Uterus (tissue), 2 donors: Measurements from ENCODE around the gene ZSCAN12.
"Not testable (repeated sequence)": the region's sequence is repeated elsewhere in the genome, so short reads cannot be mapped to it uniquely, and the experiment has no call there.

ENCODE experiments used
- POLR2A ChIP-seq, 2 donors: fragments of 450-650 bp; IDR thresholded peaks; one replicate each; pipeline ENCODE4 v1.6.1; 2016; ENCODE audit warnings: antibody characterized with exemption in 2 of 2, mild to moderate bottlenecking in 1 of 2, moderate library complexity in 1 of 2
- TF ChIP-seq, protein P1 (sequence below), 4 experiments: fragments of 200-600 bp in 2 of 4; fragments of 450-650 bp in 2 of 4; sonication (generic) in 2 of 4; IDR thresholded peaks; one replicate each; pipeline ENCODE4 v1.5.1; 2016 to 2019; ENCODE audit warnings: antibody characterized with exemption in 4 of 4, mild to moderate bottlenecking in 2 of 4, moderate library complexity in 1 of 4

DNA sequence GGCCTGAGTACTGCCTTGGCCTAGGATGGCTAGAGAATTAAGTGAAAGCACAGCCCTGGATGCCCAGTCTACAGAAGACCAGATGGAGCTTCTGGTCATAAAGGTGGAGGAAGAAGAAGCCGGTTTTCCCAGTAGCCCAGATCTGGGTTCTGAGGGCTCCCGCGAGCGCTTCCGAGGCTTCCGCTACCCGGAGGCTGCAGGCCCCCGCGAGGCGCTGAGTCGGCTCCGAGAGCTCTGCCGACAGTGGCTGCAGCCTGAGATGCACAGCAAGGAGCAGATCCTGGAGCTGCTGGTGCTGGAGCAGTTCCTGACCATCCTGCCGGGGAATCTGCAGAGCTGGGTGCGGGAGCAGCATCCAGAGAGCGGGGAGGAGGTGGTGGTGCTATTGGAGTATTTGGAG, 40.0 kb downstream of the ZSCAN12 start:
- TF ChIP-seq, protein P1, sequence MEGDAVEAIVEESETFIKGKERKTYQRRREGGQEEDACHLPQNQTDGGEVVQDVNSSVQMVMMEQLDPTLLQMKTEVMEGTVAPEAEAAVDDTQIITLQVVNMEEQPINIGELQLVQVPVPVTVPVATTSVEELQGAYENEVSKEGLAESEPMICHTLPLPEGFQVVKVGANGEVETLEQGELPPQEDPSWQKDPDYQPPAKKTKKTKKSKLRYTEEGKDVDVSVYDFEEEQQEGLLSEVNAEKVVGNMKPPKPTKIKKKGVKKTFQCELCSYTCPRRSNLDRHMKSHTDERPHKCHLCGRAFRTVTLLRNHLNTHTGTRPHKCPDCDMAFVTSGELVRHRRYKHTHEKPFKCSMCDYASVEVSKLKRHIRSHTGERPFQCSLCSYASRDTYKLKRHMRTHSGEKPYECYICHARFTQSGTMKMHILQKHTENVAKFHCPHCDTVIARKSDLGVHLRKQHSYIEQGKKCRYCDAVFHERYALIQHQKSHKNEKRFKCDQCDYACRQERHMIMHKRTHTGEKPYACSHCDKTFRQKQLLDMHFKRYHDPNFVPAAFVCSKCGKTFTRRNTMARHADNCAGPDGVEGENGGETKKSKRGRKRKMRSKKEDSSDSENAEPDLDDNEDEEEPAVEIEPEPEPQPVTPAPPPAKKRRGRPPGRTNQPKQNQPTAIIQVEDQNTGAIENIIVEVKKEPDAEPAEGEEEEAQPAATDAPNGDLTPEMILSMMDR (IDR thresholded peaks at IDR 0.05): not testable (repeated sequence)
- TF ChIP-seq POLR2A (IDR thresholded peaks at IDR 0.05): not testable (repeated sequence)
